Type B pancreatic cell (in vitro differentiated cells): ENCODE measurements around the gene LAD1. TPM values are rescaled to one million over a fixed set of nuclear protein-coding genes. Genes with fewer than 3 reads are reported as not detected.
A peak's percentile ranks its signal among the peaks of the same experiment; 100 is the strongest.

Experiments used
- DNase-seq: peaks from one replicate; pipeline ENCODE4 v3.0.0; 2021; ENCODE audit warnings: mixed read lengths; ENCODE audit not compliant: unreplicated experiment; ENCODE audit errors: extremely low spot score
- H3K27ac Mint-ChIP-seq: 2 replicates; pipeline ENCODE4 v1.8.0; 2021; ENCODE audit warnings: mild to moderate bottlenecking, mixed read lengths
- H3K27me3 Mint-ChIP-seq: 2 replicates; pipeline ENCODE4 v1.8.0; 2021; ENCODE audit warnings: mixed read lengths
- H3K36me3 Mint-ChIP-seq: 2 replicates; pipeline ENCODE4 v1.8.0; 2021; ENCODE audit warnings: mixed read lengths
- H3K4me1 Mint-ChIP-seq: one replicate; pipeline ENCODE4 v1.8.0; 2021; ENCODE audit warnings: mixed read lengths; ENCODE audit not compliant: unreplicated experiment
- H3K4me3 Mint-ChIP-seq: 2 replicates; pipeline ENCODE4 v1.8.0; 2021; ENCODE audit warnings: mild to moderate bottlenecking, mixed read lengths
- H3K9me3 Mint-ChIP-seq: 2 replicates; pipeline ENCODE4 v1.8.0; 2021; ENCODE audit warnings: mixed read lengths
- total RNA-seq: library from RNA; stranded (reverse); gene quantifications from 2 replicates; pipeline ENCODE4 v1.2.1, GENCODE V29; 2021; ENCODE audit warnings: low replicate concordance
- TF ChIP-seq, protein P1 (sequence below): fragments of 200-600 bp; sonication (generic); conservative IDR thresholded peaks from 2 replicates; pipeline ENCODE4 v1.5.0; 2021; ENCODE audit warnings: antibody characterized with exemption, mild to moderate bottlenecking

Gene LAD1
- total RNA-seq, 1 donor from 2014 or later, result 41.2 TPM

GRCh38 chr1:201335901-201336300 lies 63.2 kb downstream of the LAD1 start:
- TF ChIP-seq, protein P1, sequence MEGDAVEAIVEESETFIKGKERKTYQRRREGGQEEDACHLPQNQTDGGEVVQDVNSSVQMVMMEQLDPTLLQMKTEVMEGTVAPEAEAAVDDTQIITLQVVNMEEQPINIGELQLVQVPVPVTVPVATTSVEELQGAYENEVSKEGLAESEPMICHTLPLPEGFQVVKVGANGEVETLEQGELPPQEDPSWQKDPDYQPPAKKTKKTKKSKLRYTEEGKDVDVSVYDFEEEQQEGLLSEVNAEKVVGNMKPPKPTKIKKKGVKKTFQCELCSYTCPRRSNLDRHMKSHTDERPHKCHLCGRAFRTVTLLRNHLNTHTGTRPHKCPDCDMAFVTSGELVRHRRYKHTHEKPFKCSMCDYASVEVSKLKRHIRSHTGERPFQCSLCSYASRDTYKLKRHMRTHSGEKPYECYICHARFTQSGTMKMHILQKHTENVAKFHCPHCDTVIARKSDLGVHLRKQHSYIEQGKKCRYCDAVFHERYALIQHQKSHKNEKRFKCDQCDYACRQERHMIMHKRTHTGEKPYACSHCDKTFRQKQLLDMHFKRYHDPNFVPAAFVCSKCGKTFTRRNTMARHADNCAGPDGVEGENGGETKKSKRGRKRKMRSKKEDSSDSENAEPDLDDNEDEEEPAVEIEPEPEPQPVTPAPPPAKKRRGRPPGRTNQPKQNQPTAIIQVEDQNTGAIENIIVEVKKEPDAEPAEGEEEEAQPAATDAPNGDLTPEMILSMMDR, result no peak
- no peak overlapping the region for H3K4me3 Mint-ChIP-seq
- no peak overlapping the region for H3K27ac Mint-ChIP-seq
- DNase-seq, result no peak
- H3K9me3 Mint-ChIP-seq, result no peaks in the 10 kb centered on the region
- peaks cover 12% of the 10 kb centered on the region for H3K27me3 Mint-ChIP-seq
- H3K4me1 Mint-ChIP-seq, result peaks cover 12% of the 10 kb centered on the region
- no peaks in the 10 kb centered on the region for H3K36me3 Mint-ChIP-seq

DNA sequence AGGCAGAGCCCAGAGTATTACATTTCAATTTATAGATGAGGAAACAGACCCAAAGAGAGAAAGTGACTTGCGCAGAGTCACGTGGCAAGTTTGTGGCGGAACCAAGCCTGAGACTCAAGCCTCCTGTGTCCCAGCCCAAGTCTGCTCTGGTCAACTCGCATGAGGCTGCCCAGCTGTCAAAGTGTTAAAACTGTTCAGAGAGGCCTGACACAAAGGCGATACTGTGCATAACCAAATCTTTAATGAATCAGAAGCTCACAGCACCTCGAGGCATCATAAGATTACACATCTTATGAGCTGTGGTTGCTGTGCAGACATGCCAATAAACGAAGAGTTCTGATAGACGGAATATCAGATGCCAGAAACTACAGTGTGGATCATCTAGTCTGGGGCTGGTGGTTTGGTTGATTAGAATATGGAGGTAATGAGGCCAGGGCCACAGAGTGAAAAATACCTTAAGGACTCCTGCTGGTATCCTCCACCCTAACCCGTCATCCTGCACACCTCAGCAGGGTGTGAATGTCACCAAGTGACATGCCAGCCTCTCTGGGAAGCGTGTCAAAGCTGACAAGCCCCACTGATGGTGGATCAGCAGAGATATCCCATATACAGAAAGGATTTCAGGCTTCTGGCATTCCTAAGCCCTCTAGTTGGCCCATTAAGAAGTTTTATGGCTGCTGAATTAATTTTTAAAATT lies 63.8 kb downstream of the LAD1 start:
- Mint-ChIP-seq H3K4me3 (no peak overlapping the region), H3K9me3 (no peaks in the 10 kb centered on the region), H3K36me3 (no peaks in the 10 kb centered on the region), H3K27me3 (peaks cover 12% of the 10 kb centered on the region), H3K4me1 (peaks cover 12% of the 10 kb centered on the region), H3K27ac (peak overlapping the region; percentile 72)
- no peak for DNase-seq
- TF ChIP-seq, protein P1, result no peak

GRCh38 chr1:201334325-201335173 lies 64.6 kb downstream of the LAD1 start:
- TF ChIP-seq, protein P1, result no peak
- H3K27me3 Mint-ChIP-seq, result peaks cover 14% of the 10 kb centered on the region
- peaks cover 12% of the 10 kb centered on the region for H3K4me1 Mint-ChIP-seq
- no peak for DNase-seq
- H3K36me3 Mint-ChIP-seq, result no peaks in the 10 kb centered on the region
- H3K4me3 Mint-ChIP-seq, result no peak overlapping the region
- peak overlapping the region; percentile 72 for H3K27ac Mint-ChIP-seq
- H3K9me3 Mint-ChIP-seq, result no peaks in the 10 kb centered on the region

GRCh38 chr1:201332616-201333335 lies 66.3 kb downstream of the LAD1 start:
- DNase-seq, result no peak
- H3K4me3 Mint-ChIP-seq, result no peak overlapping the region
- TF ChIP-seq, protein P1, result no peak
- H3K36me3 Mint-ChIP-seq, result no peaks in the 10 kb centered on the region
- H3K9me3 Mint-ChIP-seq, result no peaks in the 10 kb centered on the region
- H3K27ac Mint-ChIP-seq, result no peak overlapping the region
- peaks cover 17% of the 10 kb centered on the region for H3K4me1 Mint-ChIP-seq
- H3K27me3 Mint-ChIP-seq, result peaks cover 13% of the 10 kb centered on the region

DNA sequence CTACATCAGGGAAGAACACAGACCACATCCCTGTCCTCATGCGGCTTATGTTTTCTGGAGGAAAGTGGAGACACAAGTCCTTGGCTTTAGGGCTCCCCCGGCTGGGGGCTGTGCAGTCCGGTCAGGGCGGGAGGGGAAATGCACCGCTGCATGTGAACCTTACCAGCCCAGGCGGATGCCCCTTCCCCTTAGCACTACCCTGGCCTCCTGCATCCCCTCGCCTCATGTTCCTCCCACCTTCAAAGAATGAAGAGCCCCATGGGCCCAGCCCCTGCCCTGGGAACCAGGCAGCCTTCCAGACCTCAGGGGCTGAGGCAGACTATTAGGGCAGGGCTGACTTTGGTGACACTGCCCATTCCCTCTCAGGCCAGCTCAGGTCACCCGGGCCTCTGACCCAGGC lies 67.1 kb downstream of the LAD1 start:
- no peak overlapping the region for H3K27ac Mint-ChIP-seq
- peaks cover 17% of the 10 kb centered on the region for H3K4me1 Mint-ChIP-seq
- no peaks in the 10 kb centered on the region for H3K9me3 Mint-ChIP-seq
- TF ChIP-seq, protein P1, result no peak
- H3K4me3 Mint-ChIP-seq, result no peak overlapping the region
- no peaks in the 10 kb centered on the region for H3K36me3 Mint-ChIP-seq
- peaks cover 15% of the 10 kb centered on the region for H3K27me3 Mint-ChIP-seq
- no peak for DNase-seq
